Measurements from ENCODE around the gene NHLRC3.

Gene NHLRC3

DNA sequence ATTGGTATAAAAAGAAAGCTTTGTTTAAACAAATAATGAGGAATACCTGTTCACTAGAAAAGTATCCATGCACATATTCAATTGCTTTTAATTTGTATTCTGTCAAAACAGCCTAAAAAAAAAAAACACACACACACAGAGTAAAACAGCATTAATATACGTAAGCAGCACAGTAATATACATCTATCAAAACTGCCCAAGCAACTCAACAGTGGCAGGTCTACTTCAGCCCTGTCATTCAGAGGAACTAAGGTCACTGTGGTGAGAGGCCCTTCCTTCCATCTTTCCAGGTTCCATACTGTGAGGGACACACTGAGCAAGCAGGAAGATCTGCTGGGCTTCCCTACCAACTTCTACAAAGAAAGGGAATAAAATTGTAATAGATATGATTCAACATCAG, 4.2 kb upstream of the NHLRC3 start:
- Histone ChIP-seq H3K36me3 (ENCODE audit: low read depth) (peaks cover 31% of the 10 kb centered on the region), H3K9me3 (ENCODE audit: severe bottlenecking) (no peaks in the 10 kb centered on the region), H3K27me3 (ENCODE audit: insufficient read depth, poor library complexity, severe bottlenecking) (no peaks in the 10 kb centered on the region), H3K4me1 (ENCODE audit: insufficient read depth, poor library complexity, severe bottlenecking) (peaks cover 3% of the 10 kb centered on the region), H3K27ac (ENCODE audit: poor library complexity, severe bottlenecking) (no peak overlapping the region), H3K4me3 (ENCODE audit: severe bottlenecking) (no peak overlapping the region)
- TF ChIP-seq, protein P1, sequence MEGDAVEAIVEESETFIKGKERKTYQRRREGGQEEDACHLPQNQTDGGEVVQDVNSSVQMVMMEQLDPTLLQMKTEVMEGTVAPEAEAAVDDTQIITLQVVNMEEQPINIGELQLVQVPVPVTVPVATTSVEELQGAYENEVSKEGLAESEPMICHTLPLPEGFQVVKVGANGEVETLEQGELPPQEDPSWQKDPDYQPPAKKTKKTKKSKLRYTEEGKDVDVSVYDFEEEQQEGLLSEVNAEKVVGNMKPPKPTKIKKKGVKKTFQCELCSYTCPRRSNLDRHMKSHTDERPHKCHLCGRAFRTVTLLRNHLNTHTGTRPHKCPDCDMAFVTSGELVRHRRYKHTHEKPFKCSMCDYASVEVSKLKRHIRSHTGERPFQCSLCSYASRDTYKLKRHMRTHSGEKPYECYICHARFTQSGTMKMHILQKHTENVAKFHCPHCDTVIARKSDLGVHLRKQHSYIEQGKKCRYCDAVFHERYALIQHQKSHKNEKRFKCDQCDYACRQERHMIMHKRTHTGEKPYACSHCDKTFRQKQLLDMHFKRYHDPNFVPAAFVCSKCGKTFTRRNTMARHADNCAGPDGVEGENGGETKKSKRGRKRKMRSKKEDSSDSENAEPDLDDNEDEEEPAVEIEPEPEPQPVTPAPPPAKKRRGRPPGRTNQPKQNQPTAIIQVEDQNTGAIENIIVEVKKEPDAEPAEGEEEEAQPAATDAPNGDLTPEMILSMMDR (IDR thresholded peaks at IDR 0.05; ENCODE audit: poor library complexity, severe bottlenecking) = no peak
- DNase-seq (ENCODE audit: low spot score) = no peak
- ATAC-seq (ENCODE audit: low read depth) = no peak

DNA sequence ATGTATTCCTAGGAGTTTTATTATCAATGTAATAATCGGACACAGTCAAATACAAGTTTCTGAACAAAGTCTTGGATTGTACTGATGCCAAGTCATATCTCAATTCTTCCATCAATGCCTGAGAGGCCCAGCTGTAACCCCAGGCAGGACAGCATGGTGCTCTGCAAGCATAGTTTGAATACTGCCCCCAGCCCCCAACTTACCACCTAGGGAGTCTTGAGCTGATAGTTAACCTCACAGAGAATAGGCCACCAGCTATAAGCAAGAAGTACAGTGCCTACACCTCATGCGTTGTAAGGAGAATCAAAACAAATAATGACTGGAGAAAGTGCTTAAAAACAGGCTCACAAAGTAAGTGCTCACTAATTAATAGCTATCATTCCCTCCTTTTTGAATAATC, 3.1 kb upstream of the NHLRC3 start:
- no peak for DNase-seq (ENCODE audit: low spot score)
- Histone ChIP-seq H3K4me3 (ENCODE audit: severe bottlenecking) (peak overlapping the region; percentile 99), H3K9me3 (ENCODE audit: severe bottlenecking) (no peaks in the 10 kb centered on the region), H3K4me1 (ENCODE audit: insufficient read depth, poor library complexity, severe bottlenecking) (peaks cover 3% of the 10 kb centered on the region), H3K27ac (ENCODE audit: poor library complexity, severe bottlenecking) (no peak overlapping the region), H3K27me3 (ENCODE audit: insufficient read depth, poor library complexity, severe bottlenecking) (no peaks in the 10 kb centered on the region), H3K36me3 (ENCODE audit: low read depth) (peaks cover 20% of the 10 kb centered on the region)
- no peak for ATAC-seq (ENCODE audit: low read depth)
- TF ChIP-seq, protein P1 (IDR thresholded peaks at IDR 0.05; ENCODE audit: poor library complexity, severe bottlenecking) = no peak

DNA sequence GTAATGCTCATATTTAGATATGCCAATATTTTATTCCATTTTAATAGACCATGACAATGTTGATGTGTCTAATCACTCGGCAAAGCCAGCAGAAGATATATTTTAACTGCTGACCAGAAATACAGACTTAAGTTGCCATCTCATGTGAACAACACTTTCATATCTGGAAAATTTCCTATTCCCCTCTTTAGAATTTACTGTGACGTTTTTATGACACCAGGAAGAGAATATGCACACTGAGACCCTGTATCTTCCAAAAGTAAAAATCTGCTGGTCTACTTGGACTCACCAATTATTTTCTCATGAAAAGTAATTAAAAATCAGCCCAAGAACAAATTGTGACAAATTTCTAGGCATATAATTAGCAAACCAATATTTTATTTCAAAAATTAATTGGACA, 2.5 kb upstream of the NHLRC3 start:
- Histone ChIP-seq H3K27me3 (ENCODE audit: insufficient read depth, poor library complexity, severe bottlenecking) (no peaks in the 10 kb centered on the region), H3K4me3 (ENCODE audit: severe bottlenecking) (peak overlapping the region; percentile 99), H3K27ac (ENCODE audit: poor library complexity, severe bottlenecking) (no peak overlapping the region), H3K9me3 (ENCODE audit: severe bottlenecking) (no peaks in the 10 kb centered on the region), H3K4me1 (ENCODE audit: insufficient read depth, poor library complexity, severe bottlenecking) (peaks cover 3% of the 10 kb centered on the region), H3K36me3 (ENCODE audit: low read depth) (peaks cover 25% of the 10 kb centered on the region)
- ATAC-seq (ENCODE audit: low read depth) (no peak), DNase-seq (ENCODE audit: low spot score) (no peak)
- TF ChIP-seq, protein P1 (IDR thresholded peaks at IDR 0.05; ENCODE audit: poor library complexity, severe bottlenecking) = no peak

DNA sequence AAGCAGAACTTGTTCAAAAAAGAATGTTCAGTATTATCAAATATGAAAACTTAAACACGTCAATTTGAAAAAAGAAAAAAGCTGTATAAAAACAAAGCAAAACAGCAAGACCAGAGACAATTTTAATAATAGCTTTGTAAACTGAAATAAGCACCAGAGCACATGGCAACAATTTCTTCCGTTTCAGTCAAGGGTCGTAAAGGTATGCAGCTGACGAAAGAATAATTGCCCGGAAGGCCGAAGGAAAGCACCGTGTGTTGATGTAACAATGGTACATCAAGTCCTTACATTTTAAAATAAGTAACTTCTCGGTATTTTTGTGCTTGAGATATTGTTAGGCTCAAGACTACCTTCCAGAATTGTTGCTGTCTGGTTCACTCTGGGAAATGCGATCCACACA, 2.0 kb upstream of the NHLRC3 start:
- Histone ChIP-seq H3K27ac (ENCODE audit: poor library complexity, severe bottlenecking) (no peak overlapping the region), H3K27me3 (ENCODE audit: insufficient read depth, poor library complexity, severe bottlenecking) (no peaks in the 10 kb centered on the region), H3K9me3 (ENCODE audit: severe bottlenecking) (no peaks in the 10 kb centered on the region), H3K4me3 (ENCODE audit: severe bottlenecking) (peak overlapping the region; percentile 99), H3K4me1 (ENCODE audit: insufficient read depth, poor library complexity, severe bottlenecking) (peaks cover 3% of the 10 kb centered on the region), H3K36me3 (ENCODE audit: low read depth) (peaks cover 24% of the 10 kb centered on the region)
- ATAC-seq (ENCODE audit: low read depth) (no peak), DNase-seq (ENCODE audit: low spot score) (no peak)
- TF ChIP-seq, protein P1 (IDR thresholded peaks at IDR 0.05; ENCODE audit: poor library complexity, severe bottlenecking) = no peak

DNA sequence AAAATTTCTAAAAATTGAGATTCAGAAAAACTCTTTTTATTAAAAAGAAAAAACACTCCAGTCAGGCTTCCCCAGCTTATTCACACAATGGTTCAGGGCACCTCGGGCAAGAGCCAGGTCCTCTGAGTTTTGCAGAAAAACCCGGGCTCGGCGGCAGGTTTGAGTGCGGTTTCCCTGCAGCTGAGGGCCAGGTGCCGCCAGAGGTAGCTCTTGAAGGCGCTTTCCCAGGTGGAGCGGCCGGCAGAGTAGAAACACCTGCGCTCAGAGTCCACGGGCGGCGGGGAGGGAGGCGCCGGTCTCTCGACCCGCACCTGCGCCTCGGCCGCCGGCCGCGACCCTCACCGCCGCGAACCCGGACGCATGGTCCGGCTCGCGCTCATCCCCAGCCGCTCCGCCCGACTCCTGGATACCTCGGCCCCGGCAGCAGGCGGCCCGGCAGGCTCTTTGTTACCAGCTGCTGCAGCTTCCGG, 811 bp upstream of the NHLRC3 start:
- TF ChIP-seq, protein P1 (IDR thresholded peaks at IDR 0.05; ENCODE audit: poor library complexity, severe bottlenecking) = no peak
- H3K4me3 ChIP-seq (ENCODE audit: severe bottlenecking) = peak overlapping the region; percentile 99
- H3K9me3 ChIP-seq (ENCODE audit: severe bottlenecking) = no peaks in the 10 kb centered on the region
- peaks cover 19% of the 10 kb centered on the region for H3K36me3 ChIP-seq (ENCODE audit: low read depth)
- ATAC-seq (ENCODE audit: low read depth) (peak; percentile 55; the same call in 2 of the 3 replicates), DNase-seq (ENCODE audit: low spot score) (no peak)
- H3K27ac ChIP-seq (ENCODE audit: poor library complexity, severe bottlenecking) = peak overlapping the region; percentile 47
- H3K4me1 ChIP-seq (ENCODE audit: insufficient read depth, poor library complexity, severe bottlenecking) = peaks cover 3% of the 10 kb centered on the region
- H3K27me3 ChIP-seq (ENCODE audit: insufficient read depth, poor library complexity, severe bottlenecking) = no peaks in the 10 kb centered on the region

Data from RWPE2 (cell line).